Immature natural killer cell (primary cell): ENCODE measurements around the gene FBXL20. TPM values are rescaled to one million over a fixed set of nuclear protein-coding genes. Genes with fewer than 3 reads are reported as not detected.
"Not testable (repeated sequence)": the region's sequence is repeated elsewhere in the genome, so short reads cannot be mapped to it uniquely, and the experiment has no call there.

Experiments used
- DNase-seq, 3 donors: peaks; one replicate each; pipeline ENCODE4 v3.0.0; 2022; ENCODE audit warnings: mixed read lengths in 1 of 3
- H3K27ac Mint-ChIP-seq, 6 donors: one replicate each; pipeline ENCODE4 v1.8.0; 2020; ENCODE audit warnings: mixed read lengths in 6 of 6, mild to moderate bottlenecking in 5 of 6, inconsistent platforms in 4 of 6, moderate library complexity in 3 of 6
- H3K27me3 Mint-ChIP-seq, 3 donors: one replicate each; pipeline ENCODE4 v1.8.0; 2020 to 2021; ENCODE audit warnings: low read depth in 3 of 3, mild to moderate bottlenecking in 3 of 3, mixed read lengths in 3 of 3, moderate library complexity in 3 of 3, inconsistent platforms in 1 of 3
- H3K36me3 Mint-ChIP-seq, 3 donors: one replicate each; pipeline ENCODE4 v1.8.0; 2020; ENCODE audit warnings: mixed read lengths in 3 of 3, inconsistent platforms in 2 of 3, mild to moderate bottlenecking in 2 of 3
- H3K4me1 Mint-ChIP-seq, 2 donors: one replicate each; pipeline ENCODE4 v1.8.0; 2020; ENCODE audit warnings: inconsistent platforms in 2 of 2, mild to moderate bottlenecking in 2 of 2, mixed read lengths in 2 of 2, moderate library complexity in 1 of 2
- H3K4me3 Mint-ChIP-seq, 5 donors: one replicate each; pipeline ENCODE4 v1.8.0; 2020; ENCODE audit warnings: mild to moderate bottlenecking in 5 of 5, mixed read lengths in 5 of 5, inconsistent platforms in 3 of 5, moderate library complexity in 3 of 5
- H3K9me3 Mint-ChIP-seq, 6 donors: one replicate each; pipeline ENCODE4 v1.8.0; 2020; ENCODE audit warnings: mild to moderate bottlenecking in 6 of 6, mixed read lengths in 6 of 6, inconsistent platforms in 4 of 6, moderate library complexity in 3 of 6
- polyA plus RNA-seq, 3 donors: library from polyadenylated mRNA; unstranded; fragments of 300-500 nt; fragmentation: Illumina TruSeq; gene quantifications; one replicate each; pipeline ENCODE4 v1.2.3, GENCODE V29; 2021

The FBXL20 gene
- polyA plus RNA-seq, 3 donors from 2014 or later, result 0.55 to 4.9 (median 2.4) TPM

- Mint-ChIP-seq H3K36me3 (peaks cover 5 to 19% (median 18%) of the 10 kb centered on the region in 3 donors), H3K9me3 (no peaks in the 10 kb centered on the region), H3K27ac (no peak overlapping the region), H3K4me3 (peak overlapping the region in 1 of 5 donors; percentile 29), H3K4me1 (peaks cover 18 to 20% of the 10 kb centered on the region in 2 donors), H3K27me3 (peaks cover 7 to 22% (median 16%) of the 10 kb centered on the region in 3 donors)
- DNase-seq, result no peak
Measured at GRCh38 chr17:39404542-39405378, 3.3 kb upstream of the FBXL20 start.

- H3K9me3 Mint-ChIP-seq, result no peaks in the 10 kb centered on the region
Measured at GRCh38 chr17:39402890-39403605, 1.6 kb upstream of the FBXL20 start.

GRCh38 chr17:39402244-39402889 is 941 bp upstream of the FBXL20 start:
- peaks cover 0 to 3% (median under 1%) of the 10 kb centered on the region in 3 donors for H3K36me3 Mint-ChIP-seq
- H3K27me3 Mint-ChIP-seq, result peaks cover 7 to 22% (median 16%) of the 10 kb centered on the region in 3 donors

More at GRCh38 chr17:39402890-39403605, 1.6 kb upstream of the FBXL20 start:
- Mint-ChIP-seq H3K4me3 (peak overlapping the region; percentile 98 to 99 (median 99)), H3K27ac (peak overlapping the region; percentile 34 to 93 (median 72)), H3K4me1 (peaks cover 21 to 27% of the 10 kb centered on the region in 2 donors), H3K36me3 (peaks cover 1 to 4% (median 3%) of the 10 kb centered on the region in 3 donors), H3K27me3 (peaks cover 7 to 22% (median 16%) of the 10 kb centered on the region in 3 donors)
- no peak for DNase-seq

GRCh38 chr17:39400547-39401411 is 647 bp downstream of the FBXL20 start:
- Mint-ChIP-seq H3K36me3 (peaks cover 0 to 3% (median 0%) of the 10 kb centered on the region in 3 donors), H3K27me3 (peaks cover 7 to 22% (median 16%) of the 10 kb centered on the region in 3 donors), H3K9me3 (no peaks in the 10 kb centered on the region), H3K27ac (peak overlapping the region; percentile 85 to 95 (median 94)), H3K4me1 (peaks cover 25 to 38% of the 10 kb centered on the region in 2 donors), H3K4me3 (peak overlapping the region; percentile 97 to 99 (median 99))
- peak in 1 of 3 donors; percentile 7 for DNase-seq

More at GRCh38 chr17:39402244-39402889, 941 bp upstream of the FBXL20 start:
- peak; percentile 82 to 83 (median 82) for DNase-seq
- Mint-ChIP-seq H3K9me3 (no peaks in the 10 kb centered on the region), H3K4me1 (peaks cover 22 to 29% of the 10 kb centered on the region in 2 donors), H3K4me3 (peak overlapping the region; percentile 98 to 99 (median 99)), H3K27ac (peak overlapping the region; percentile 92 to 99 (median 96))

- H3K27me3 Mint-ChIP-seq, result peaks cover 7 to 22% (median 16%) of the 10 kb centered on the region in 3 donors
- H3K36me3 Mint-ChIP-seq, result no peaks in the 10 kb centered on the region
- no peaks in the 10 kb centered on the region for H3K9me3 Mint-ChIP-seq
- peaks cover 26 to 42% of the 10 kb centered on the region in 2 donors for H3K4me1 Mint-ChIP-seq
- H3K4me3 Mint-ChIP-seq, result peak overlapping the region; percentile 97 to 99 (median 99)
- DNase-seq, result no peak
- peak overlapping the region in 3 of 6 donors; percentile 62 to 94 (median 93) for H3K27ac Mint-ChIP-seq
Measured at GRCh38 chr17:39399791-39400190, 1.6 kb downstream of the FBXL20 start.

GRCh38 chr17:39393736-39394135 is 7.7 kb downstream of the FBXL20 start:
- H3K27ac Mint-ChIP-seq, result no peak overlapping the region
- H3K9me3 Mint-ChIP-seq, result no peaks in the 10 kb centered on the region
- peaks cover 5 to 31% of the 10 kb centered on the region in 2 donors for H3K4me1 Mint-ChIP-seq
- DNase-seq, result no peak
- H3K36me3 Mint-ChIP-seq, result no peaks in the 10 kb centered on the region
- no peak overlapping the region for H3K4me3 Mint-ChIP-seq
- no peaks in the 10 kb centered on the region for H3K27me3 Mint-ChIP-seq

- peaks cover 0 to 4% (median 0%) of the 10 kb centered on the region in 3 donors for H3K36me3 Mint-ChIP-seq
- no peaks in the 10 kb centered on the region for H3K27me3 Mint-ChIP-seq
- no peak overlapping the region for H3K27ac Mint-ChIP-seq
- DNase-seq, result no peak
- H3K9me3 Mint-ChIP-seq, result no peaks in the 10 kb centered on the region
- H3K4me1 Mint-ChIP-seq, result peaks cover 3 to 29% of the 10 kb centered on the region in 2 donors
- no peak overlapping the region for H3K4me3 Mint-ChIP-seq
Measured at GRCh38 chr17:39391448-39391847, 10.0 kb downstream of the FBXL20 start.

- Mint-ChIP-seq H3K27ac (no peak overlapping the region), H3K9me3 (no peaks in the 10 kb centered on the region), H3K27me3 (peaks cover 0 to 2% (median 0%) of the 10 kb centered on the region in 3 donors), H3K4me3 (no peak overlapping the region), H3K36me3 (peaks cover 0 to 4% (median 0%) of the 10 kb centered on the region in 3 donors), H3K4me1 (peaks cover 12 to 26% of the 10 kb centered on the region in 2 donors)
- no peak for DNase-seq
Measured at GRCh38 chr17:39385040-39385439, 16.4 kb downstream of the FBXL20 start.

GRCh38 chr17:39380144-39380543 is 21.3 kb downstream of the FBXL20 start:
- H3K36me3 Mint-ChIP-seq, result no peaks in the 10 kb centered on the region
- no peak overlapping the region for H3K4me3 Mint-ChIP-seq
- H3K27ac Mint-ChIP-seq, result no peak overlapping the region
- no peak for DNase-seq
- H3K27me3 Mint-ChIP-seq, result peaks cover 0 to 1% (median 0%) of the 10 kb centered on the region in 3 donors
- peaks cover 32 to 38% of the 10 kb centered on the region in 2 donors for H3K4me1 Mint-ChIP-seq
- no peaks in the 10 kb centered on the region for H3K9me3 Mint-ChIP-seq

GRCh38 chr17:39376434-39376833 is 25.0 kb downstream of the FBXL20 start:
- Mint-ChIP-seq H3K4me1 (peaks cover 28 to 39% of the 10 kb centered on the region in 2 donors), H3K4me3 (no peak overlapping the region), H3K9me3 (no peaks in the 10 kb centered on the region), H3K27me3 (peaks cover 0 to 2% (median 2%) of the 10 kb centered on the region in 3 donors), H3K36me3 (no peaks in the 10 kb centered on the region), H3K27ac (peak overlapping the region; percentile 15 to 64 (median 42))
- no peak for DNase-seq

- H3K36me3 Mint-ChIP-seq, H3K27me3 Mint-ChIP-seq, H3K9me3 Mint-ChIP-seq, H3K27ac Mint-ChIP-seq, H3K4me3 Mint-ChIP-seq, H3K4me1 Mint-ChIP-seq, DNase-seq: not testable (repeated sequence)
Measured at GRCh38 chr17:39367805-39368204, 33.6 kb downstream of the FBXL20 start.

- H3K36me3 Mint-ChIP-seq, result no peaks in the 10 kb centered on the region
- H3K27ac Mint-ChIP-seq, result no peak overlapping the region
- DNase-seq, result no peak
- no peaks in the 10 kb centered on the region for H3K9me3 Mint-ChIP-seq
- peaks cover 0 to 2% (median 0%) of the 10 kb centered on the region in 3 donors for H3K27me3 Mint-ChIP-seq
- H3K4me3 Mint-ChIP-seq, result no peak overlapping the region
- H3K4me1 Mint-ChIP-seq, result peaks cover 10 to 11% of the 10 kb centered on the region in 2 donors
Measured at GRCh38 chr17:39365872-39366271, 35.6 kb downstream of the FBXL20 start.
